Measurements from ENCODE around the gene NCOA5. TPM values are rescaled to one million over a fixed set of nuclear protein-coding genes. Genes with fewer than 3 reads are reported as not detected.

Gene NCOA5
- total RNA-seq, 1 donor from 2014 or later = 10.3 TPM

DNA sequence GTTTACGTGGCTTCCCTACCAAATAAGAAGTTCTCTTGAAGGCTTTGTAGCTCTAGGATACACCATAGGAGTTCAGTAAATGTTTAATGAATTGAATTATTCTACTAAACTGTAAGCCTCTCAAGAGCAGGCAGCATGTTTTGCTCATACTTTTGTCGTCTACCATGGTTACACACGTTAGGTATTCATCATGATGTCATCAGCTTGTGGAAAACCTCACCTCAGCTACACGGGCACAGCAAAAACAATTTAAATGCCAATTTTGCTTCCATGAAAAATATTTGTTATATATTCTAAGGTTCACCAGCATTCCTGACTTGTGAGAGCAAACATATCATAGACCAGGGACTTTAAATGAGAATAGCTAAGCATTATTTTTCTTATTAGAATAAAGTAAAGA lies 16.7 kb downstream of the NCOA5 start:
- Histone ChIP-seq H3F3A (ENCODE audit: low read depth) (peaks cover 7% of the 10 kb centered on the region), H4K20me1 (ENCODE audit: low read depth) (peaks cover 96% of the 10 kb centered on the region), H3K4me2 (no peak overlapping the region), H3K4me1 (peaks cover 18% of the 10 kb centered on the region), H3K9ac (no peak overlapping the region), H3K9me3 (ENCODE audit: low read depth) (no peaks in the 10 kb centered on the region), H3K4me3 (no peak overlapping the region), H2AFZ (replicated peaks) (no peak overlapping the region), H3K27me3 (no peaks in the 10 kb centered on the region), H3K27ac (no peak overlapping the region), H3K36me3 (peaks cover 10% of the 10 kb centered on the region), H3K79me2 (ENCODE audit: low read depth) (peaks cover 59% of the 10 kb centered on the region)
- DNase-seq (ENCODE audit: low spot score) = no peak
- Mint-ChIP-seq H3K9me3 (no peaks in the 10 kb centered on the region), H3K4me1 (peaks cover 14% of the 10 kb centered on the region), H3K36me3 (peaks cover 31% of the 10 kb centered on the region), H3K4me3 (no peak overlapping the region), H3K27me3 (ENCODE audit: insufficient read depth, low read depth) (no peaks in the 10 kb centered on the region), H3K27ac (no peak overlapping the region)
- TF ChIP-seq EZH2phosphoT487 (IDR thresholded peaks at IDR 0.05) = no peak
- TF ChIP-seq EZH2 (IDR thresholded peaks at IDR 0.05) = no peak
- TF ChIP-seq, protein P1, sequence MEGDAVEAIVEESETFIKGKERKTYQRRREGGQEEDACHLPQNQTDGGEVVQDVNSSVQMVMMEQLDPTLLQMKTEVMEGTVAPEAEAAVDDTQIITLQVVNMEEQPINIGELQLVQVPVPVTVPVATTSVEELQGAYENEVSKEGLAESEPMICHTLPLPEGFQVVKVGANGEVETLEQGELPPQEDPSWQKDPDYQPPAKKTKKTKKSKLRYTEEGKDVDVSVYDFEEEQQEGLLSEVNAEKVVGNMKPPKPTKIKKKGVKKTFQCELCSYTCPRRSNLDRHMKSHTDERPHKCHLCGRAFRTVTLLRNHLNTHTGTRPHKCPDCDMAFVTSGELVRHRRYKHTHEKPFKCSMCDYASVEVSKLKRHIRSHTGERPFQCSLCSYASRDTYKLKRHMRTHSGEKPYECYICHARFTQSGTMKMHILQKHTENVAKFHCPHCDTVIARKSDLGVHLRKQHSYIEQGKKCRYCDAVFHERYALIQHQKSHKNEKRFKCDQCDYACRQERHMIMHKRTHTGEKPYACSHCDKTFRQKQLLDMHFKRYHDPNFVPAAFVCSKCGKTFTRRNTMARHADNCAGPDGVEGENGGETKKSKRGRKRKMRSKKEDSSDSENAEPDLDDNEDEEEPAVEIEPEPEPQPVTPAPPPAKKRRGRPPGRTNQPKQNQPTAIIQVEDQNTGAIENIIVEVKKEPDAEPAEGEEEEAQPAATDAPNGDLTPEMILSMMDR (IDR thresholded peaks at IDR 0.05) = no peak

DNA sequence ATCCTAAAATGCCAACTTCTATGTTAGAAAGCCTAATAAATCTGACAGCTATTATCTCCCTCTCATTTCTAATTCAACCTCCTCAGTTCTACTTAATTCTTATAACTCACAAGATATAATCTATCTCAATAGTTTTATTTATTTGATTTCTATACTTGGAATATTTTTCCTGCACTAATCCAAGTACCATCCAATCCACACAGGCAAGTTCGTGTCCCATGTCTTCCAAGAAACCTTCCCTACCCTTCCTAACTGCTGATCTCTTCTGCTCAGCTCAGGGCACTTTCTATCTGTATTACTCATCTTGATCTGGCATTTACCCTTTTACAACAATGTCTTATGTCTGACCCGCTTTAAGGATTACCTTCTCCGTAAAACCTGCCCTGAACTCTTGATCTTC lies 18.2 kb downstream of the NCOA5 start:
- Histone ChIP-seq H3K36me3 (peaks cover 13% of the 10 kb centered on the region), H2AFZ (replicated peaks) (no peak overlapping the region), H3K9ac (no peak overlapping the region), H3F3A (ENCODE audit: low read depth) (peaks cover 7% of the 10 kb centered on the region), H3K27ac (no peak overlapping the region), H3K9me3 (ENCODE audit: low read depth) (no peaks in the 10 kb centered on the region), H4K20me1 (ENCODE audit: low read depth) (peaks cover 92% of the 10 kb centered on the region), H3K4me1 (peaks cover 18% of the 10 kb centered on the region), H3K79me2 (ENCODE audit: low read depth) (peaks cover 47% of the 10 kb centered on the region), H3K4me2 (no peak overlapping the region), H3K27me3 (no peaks in the 10 kb centered on the region), H3K4me3 (no peak overlapping the region)
- no peak overlapping the region for H3K27ac Mint-ChIP-seq
- no peaks in the 10 kb centered on the region for H3K27me3 Mint-ChIP-seq (ENCODE audit: insufficient read depth, low read depth)
- no peak overlapping the region for H3K4me3 Mint-ChIP-seq
- DNase-seq (ENCODE audit: low spot score) = no peak
- H3K36me3 Mint-ChIP-seq = peaks cover 29% of the 10 kb centered on the region
- peaks cover 14% of the 10 kb centered on the region for H3K4me1 Mint-ChIP-seq
- H3K9me3 Mint-ChIP-seq = no peaks in the 10 kb centered on the region
- TF ChIP-seq EZH2 (IDR thresholded peaks at IDR 0.05) = no peak
- TF ChIP-seq EZH2phosphoT487 (IDR thresholded peaks at IDR 0.05) = no peak
- TF ChIP-seq, protein P1 (IDR thresholded peaks at IDR 0.05) = no peak

DNA sequence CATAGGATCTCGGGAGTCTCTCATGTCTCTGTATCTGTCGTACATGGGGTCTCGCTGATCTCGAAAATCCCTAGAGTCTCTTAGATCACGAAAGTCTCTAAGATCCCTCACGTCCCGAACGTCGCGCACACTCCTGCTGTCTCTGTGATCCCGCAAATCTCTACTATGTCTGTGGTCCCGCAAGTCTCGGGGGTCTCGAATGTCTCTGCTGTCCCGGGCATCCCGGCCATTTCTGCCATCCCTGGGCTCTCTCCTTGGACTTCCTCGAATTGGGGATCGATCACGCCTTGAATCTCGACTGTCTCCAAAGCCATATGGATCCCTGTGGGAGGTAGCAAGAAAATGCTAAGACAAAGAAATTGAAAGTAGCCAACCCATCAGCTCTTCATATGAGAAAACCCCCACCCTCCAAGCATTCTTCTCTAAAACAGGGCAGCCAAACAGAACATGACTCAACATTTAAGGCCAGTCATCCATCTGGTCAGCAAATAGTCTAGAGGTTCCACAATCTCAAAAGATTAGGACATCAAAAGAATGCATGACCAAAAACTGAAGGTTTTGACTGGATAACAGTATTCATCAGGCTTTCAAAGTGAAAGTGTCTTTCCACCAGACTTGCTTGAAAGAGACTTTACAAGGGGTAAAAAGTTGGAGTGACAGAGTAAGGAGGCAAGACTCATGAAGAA lies 19.4 kb downstream of the NCOA5 start:
- H3K27ac Mint-ChIP-seq = no peak overlapping the region
- H3K4me3 ChIP-seq = no peak overlapping the region
- H3K4me1 Mint-ChIP-seq = peaks cover 14% of the 10 kb centered on the region
- H3K9me3 ChIP-seq (ENCODE audit: low read depth) = no peaks in the 10 kb centered on the region
- peaks cover 18% of the 10 kb centered on the region for H3K4me1 ChIP-seq
- H4K20me1 ChIP-seq (ENCODE audit: low read depth) = peaks cover 81% of the 10 kb centered on the region
- no peaks in the 10 kb centered on the region for H3K27me3 Mint-ChIP-seq (ENCODE audit: insufficient read depth, low read depth)
- H3K79me2 ChIP-seq (ENCODE audit: low read depth) = peaks cover 36% of the 10 kb centered on the region
- peaks cover 7% of the 10 kb centered on the region for H3F3A ChIP-seq (ENCODE audit: low read depth)
- TF ChIP-seq EZH2 (IDR thresholded peaks at IDR 0.05) (no peak), EZH2phosphoT487 (IDR thresholded peaks at IDR 0.05) (no peak)
- TF ChIP-seq, protein P1 (IDR thresholded peaks at IDR 0.05) = no peak
- no peak overlapping the region for H3K4me3 Mint-ChIP-seq
- no peaks in the 10 kb centered on the region for H3K27me3 ChIP-seq
- no peak for DNase-seq (ENCODE audit: low spot score)
- H3K36me3 Mint-ChIP-seq = peaks cover 29% of the 10 kb centered on the region
- H3K4me2 ChIP-seq = no peak overlapping the region
- H3K27ac ChIP-seq = no peak overlapping the region
- peaks cover 13% of the 10 kb centered on the region for H3K36me3 ChIP-seq
- H3K9me3 Mint-ChIP-seq = no peaks in the 10 kb centered on the region
- no peak overlapping the region for H3K9ac ChIP-seq
- no peak overlapping the region for H2AFZ ChIP-seq (replicated peaks)
